WTC11 (cell line): ENCODE data around the gene MIEF1. TPM values are rescaled to one million over a fixed set of nuclear protein-coding genes. Genes with fewer than 3 reads are reported as not detected.

Experiments
- ARID4B ChIP-seq: sonication (generic); formaldehyde crosslinking; IDR thresholded peaks from 2 replicates; pipeline ENCODE4 v1.8.0; 2023; ENCODE audit warnings: missing genetic modification reagents, mild to moderate bottlenecking, borderline replicate concordance
- E2F1 ChIP-seq: sonication (generic); formaldehyde crosslinking; IDR thresholded peaks from 2 replicates; pipeline ENCODE4 v1.8.0; 2022; ENCODE audit warnings: mild to moderate bottlenecking, missing genetic modification reagents
- ERG ChIP-seq: fragments of 250-450 bp; sonication (Bioruptor Pico); IDR thresholded peaks from 2 replicates; pipeline ENCODE4 v1.8.0; 2021; ENCODE audit warnings: mild to moderate bottlenecking
- GABPB1 ChIP-seq: sonication (generic); formaldehyde crosslinking; IDR thresholded peaks from 2 replicates; pipeline ENCODE4 v1.8.1; 2023; ENCODE audit warnings: mild to moderate bottlenecking, missing genetic modification reagents
- MAX ChIP-seq: sonication (generic); formaldehyde crosslinking; IDR thresholded peaks from 2 replicates; pipeline ENCODE4 v1.8.0; 2022; ENCODE audit warnings: mild to moderate bottlenecking, missing genetic modification reagents
- PRDM15 ChIP-seq: sonication (generic); formaldehyde crosslinking; IDR thresholded peaks from 2 replicates; pipeline ENCODE4 v1.8.0; 2022; ENCODE audit warnings: missing genetic modification reagents
- SP1 ChIP-seq: sonication (generic); formaldehyde crosslinking; conservative IDR thresholded peaks from 2 replicates; pipeline ENCODE4 v1.8.1; 2022; ENCODE audit warnings: missing genetic modification reagents
- USF1 ChIP-seq: sonication (generic); formaldehyde crosslinking; IDR thresholded peaks from 2 replicates; pipeline ENCODE4 v1.8.0; 2022; ENCODE audit warnings: mild to moderate bottlenecking, missing genetic modification reagents
- ZNF281 ChIP-seq: sonication (generic); formaldehyde crosslinking; IDR thresholded peaks from 2 replicates; pipeline ENCODE4 v1.8.0; 2023; ENCODE audit warnings: mild to moderate bottlenecking, missing genetic modification reagents
- ZNF425 ChIP-seq: fragments of 250-450 bp; sonication (Bioruptor Pico); conservative IDR thresholded peaks from 2 replicates; pipeline ENCODE4 v1.9.0; 2021; ENCODE audit warnings: mild to moderate bottlenecking
- ZSCAN18 ChIP-seq: fragments of 250-450 bp; sonication (Bioruptor Pico); IDR thresholded peaks from 2 replicates; pipeline ENCODE4 v2.1.2; 2022; ENCODE audit warnings: mild to moderate bottlenecking, moderate library complexity
- total RNA-seq: library from RNA; stranded (reverse); gene quantifications from 3 replicates; pipeline ENCODE4 v1.2.3, GENCODE V29; 2021

Gene MIEF1
- total RNA-seq, 1 experiment from 2014 or later, result 38.7 TPM

GRCh38 chr22:39452740-39453040 is 49.4 kb upstream of the MIEF1 start (continued):
- TF ChIP-seq ARID4B (CRISPR knock-in tag) (no peak), ZNF425 (CRISPR knock-in tag) (no peak), USF1 (CRISPR knock-in tag) (no peak), PRDM15 (CRISPR knock-in tag) (no peak), GABPB1 (no peak), SP1 (CRISPR knock-in tag) (no peak), MAX (CRISPR knock-in tag) (no peak), E2F1 (CRISPR knock-in tag) (no peak), ERG (CRISPR knock-in tag) (no peak), ZNF281 (CRISPR knock-in tag) (no peak), ZSCAN18 (no peak)
